H9 (cell line): Measurements from ENCODE around the gene RUNX2. TPM values are rescaled to one million over a fixed set of nuclear protein-coding genes. Genes with fewer than 3 reads are reported as not detected.

Experiments used
- DNase-seq: peaks from one replicate; pipeline ENCODE4 v3.0.0-alpha.2; 2017
- H2AFZ ChIP-seq: one replicate; pipeline ENCODE4 v1.6.1; 2013; ENCODE audit warnings: mild to moderate bottlenecking, low read length, control low read depth, moderate library complexity
- H2AK5ac ChIP-seq: 2 replicates; pipeline ENCODE4 v1.6.1; 2013; ENCODE audit warnings: low read length, control low read depth, mixed read lengths; ENCODE audit not compliant: insufficient read length
- H2BK120ac ChIP-seq: one replicate; pipeline ENCODE4 v1.6.1; 2013; ENCODE audit warnings: low read depth, mild to moderate bottlenecking, low read length, control low read depth, inconsistent platforms; ENCODE audit not compliant: poor library complexity, severe bottlenecking
- H2BK12ac ChIP-seq: 2 replicates; pipeline ENCODE4 v1.6.1; 2013; ENCODE audit warnings: low read length, control low read depth, mixed read lengths, low read depth; ENCODE audit not compliant: insufficient read length
- H2BK15ac ChIP-seq: 2 replicates; pipeline ENCODE4 v1.6.1; 2013; ENCODE audit warnings: low read depth, low read length, control low read depth
- H2BK20ac ChIP-seq: one replicate; pipeline ENCODE4 v1.6.1; 2013; ENCODE audit warnings: low read depth, mild to moderate bottlenecking, low read length, control low read depth, inconsistent platforms; ENCODE audit not compliant: poor library complexity, severe bottlenecking
- H2BK5ac ChIP-seq: 2 replicates; pipeline ENCODE4 v1.6.1; 2013; ENCODE audit warnings: low read length, control low read depth, mixed read lengths; ENCODE audit not compliant: insufficient read length
- H3K14ac ChIP-seq: 2 replicates; pipeline ENCODE4 v1.6.1; 2013; ENCODE audit warnings: low read length, control low read depth; ENCODE audit not compliant: insufficient read depth
- H3K18ac ChIP-seq: 2 replicates; pipeline ENCODE4 v1.6.1; 2013; ENCODE audit warnings: low read depth, mild to moderate bottlenecking, mixed read lengths, low read length, control low read depth; ENCODE audit not compliant: insufficient read length
- H3K23ac ChIP-seq: 2 replicates; pipeline ENCODE4 v1.6.1; 2013; ENCODE audit warnings: low read length, control low read depth, mixed read lengths, low read depth; ENCODE audit not compliant: insufficient read length
- H3K23me2 ChIP-seq: 2 replicates; pipeline ENCODE4 v1.6.1; 2013; ENCODE audit warnings: low read depth, mild to moderate bottlenecking, mixed read lengths, low read length, control low read depth; ENCODE audit not compliant: insufficient read length, poor library complexity, severe bottlenecking
- H3K27ac ChIP-seq: 2 replicates; pipeline ENCODE4 v1.5.1; 2013; ENCODE audit warnings: low read length, control low read depth, mixed read lengths, low read depth; ENCODE audit not compliant: insufficient read length
- H3K27me3 ChIP-seq: 2 replicates; pipeline ENCODE4 v1.6.1; 2013; ENCODE audit warnings: low read length, control low read depth, inconsistent platforms; ENCODE audit not compliant: insufficient read depth
- H3K4ac ChIP-seq: 2 replicates; pipeline ENCODE4 v1.6.1; 2013; ENCODE audit warnings: low read depth, mild to moderate bottlenecking, control low read depth, inconsistent platforms, low read length, moderate library complexity
- H3K4me1 ChIP-seq: 2 replicates; pipeline ENCODE4 v1.6.1; 2013; ENCODE audit warnings: low read length, control low read depth, inconsistent platforms; ENCODE audit not compliant: insufficient read depth
- H3K4me2 ChIP-seq: 2 replicates; pipeline ENCODE4 v1.6.1; 2013; ENCODE audit warnings: low read length, control low read depth, mixed read lengths; ENCODE audit not compliant: insufficient read length, insufficient read depth
- H3K56ac ChIP-seq: 2 replicates; pipeline ENCODE4 v1.6.1; 2013; ENCODE audit warnings: low read depth, mild to moderate bottlenecking, mixed read lengths, low read length, control low read depth; ENCODE audit not compliant: insufficient read length
- H3K79me1 ChIP-seq: 2 replicates; pipeline ENCODE4 v1.6.1; 2013; ENCODE audit warnings: low read depth, mild to moderate bottlenecking, moderate library complexity, low read length, control low read depth, inconsistent platforms; ENCODE audit not compliant: insufficient read depth, poor library complexity, severe bottlenecking
- H3K79me2 ChIP-seq: 2 replicates; pipeline ENCODE4 v1.6.1; 2013; ENCODE audit warnings: low read length, control low read depth, inconsistent platforms; ENCODE audit not compliant: insufficient read depth
- H3K9ac ChIP-seq: 2 replicates; pipeline ENCODE4 v1.6.1; 2013; ENCODE audit warnings: low read length, control low read depth, mixed read lengths; ENCODE audit not compliant: insufficient read length; ENCODE audit errors: extremely low read depth
- H3K9me3 ChIP-seq: one replicate; pipeline ENCODE4 v1.6.1; 2013; ENCODE audit warnings: low read depth, low read length, inconsistent platforms; ENCODE audit not compliant: control insufficient read depth
- H3T11ph ChIP-seq: one replicate; pipeline ENCODE4 v1.6.1; 2013; ENCODE audit warnings: mild to moderate bottlenecking, low read length, control low read depth, inconsistent platforms
- H4K20me1 ChIP-seq: one replicate; pipeline ENCODE4 v1.6.1; 2013; ENCODE audit not compliant: control insufficient read depth, insufficient read length, insufficient read depth
- H4K5ac ChIP-seq: 2 replicates; pipeline ENCODE4 v1.6.1; 2013; ENCODE audit warnings: low read depth, mild to moderate bottlenecking, mixed read lengths, low read length, control low read depth; ENCODE audit not compliant: insufficient read length
- H4K8ac ChIP-seq: replicated peaks from 2 replicates; pipeline ENCODE4 v1.6.1; 2013; ENCODE audit warnings: low read length, control low read depth, mixed read lengths, low read depth; ENCODE audit not compliant: insufficient read length
- H4K91ac ChIP-seq: 2 replicates; pipeline ENCODE4 v1.6.1; 2013; ENCODE audit warnings: low read depth, mild to moderate bottlenecking, moderate library complexity, mixed read lengths, low read length, control low read depth; ENCODE audit not compliant: insufficient read length
- H3K27ac Mint-ChIP-seq, 3 experiments: 2 replicates in 2 of 3; 3 replicates in 1 of 3; pipeline ENCODE4 v1.8.0; 2020 to 2021; ENCODE audit warnings: mixed read lengths in 3 of 3, mild to moderate bottlenecking in 1 of 3, moderate library complexity in 1 of 3
- H3K27me3 Mint-ChIP-seq: 2 replicates; pipeline ENCODE4 v1.8.0; 2021; ENCODE audit warnings: low read depth, mild to moderate bottlenecking, moderate library complexity, mixed read lengths
- H3K36me3 Mint-ChIP-seq, 3 experiments: 2 replicates in 2 of 3; 3 replicates in 1 of 3; pipeline ENCODE4 v1.8.0; 2020 to 2021; ENCODE audit warnings: low read depth in 3 of 3, mixed read lengths in 3 of 3; ENCODE audit not compliant: insufficient read depth in 1 of 3
- H3K4me1 Mint-ChIP-seq, 2 experiments: 2 replicates each; pipeline ENCODE4 v1.8.0; 2020; ENCODE audit warnings: mixed read lengths in 2 of 2
- H3K4me3 Mint-ChIP-seq, 2 experiments: 2 replicates in 1 of 2; 3 replicates in 1 of 2; pipeline ENCODE4 v1.8.0; 2020 to 2021; ENCODE audit warnings: mild to moderate bottlenecking in 2 of 2, mixed read lengths in 2 of 2, moderate library complexity in 1 of 2
- H3K9me3 Mint-ChIP-seq, 2 experiments: 2 replicates in 1 of 2; 3 replicates in 1 of 2; pipeline ENCODE4 v1.8.0; 2020; ENCODE audit warnings: mild to moderate bottlenecking in 2 of 2, mixed read lengths in 2 of 2, moderate library complexity in 1 of 2
- CTCF ChIP-seq: fragments of 200-600 bp; sonication (generic); conservative IDR thresholded peaks from 3 replicates; pipeline ENCODE4 v1.8.0; 2021; ENCODE audit warnings: antibody characterized with exemption, mild to moderate bottlenecking
- WGBS: extraction: QIAGEN DNeasy Blood & Tissue Kit; methylation state at CpG from one replicate; pipeline ENCODE4 v1.1.7; 2013; ENCODE audit warnings: missing lambda C conversion rate, low lambda C conversion rate, mixed read lengths; ENCODE audit not compliant: insufficient read length; ENCODE audit errors: extremely low coverage; 5-methylcytosine and 5-hydroxymethylcytosine counted together
- total RNA-seq: library from RNA; stranded (reverse); gene quantifications from 2 replicates; pipeline ENCODE4 v1.2.1, GENCODE V29; 2021

The RUNX2 gene
- total RNA-seq, 1 experiment from 2014 or later = 0.15 TPM

DNA sequence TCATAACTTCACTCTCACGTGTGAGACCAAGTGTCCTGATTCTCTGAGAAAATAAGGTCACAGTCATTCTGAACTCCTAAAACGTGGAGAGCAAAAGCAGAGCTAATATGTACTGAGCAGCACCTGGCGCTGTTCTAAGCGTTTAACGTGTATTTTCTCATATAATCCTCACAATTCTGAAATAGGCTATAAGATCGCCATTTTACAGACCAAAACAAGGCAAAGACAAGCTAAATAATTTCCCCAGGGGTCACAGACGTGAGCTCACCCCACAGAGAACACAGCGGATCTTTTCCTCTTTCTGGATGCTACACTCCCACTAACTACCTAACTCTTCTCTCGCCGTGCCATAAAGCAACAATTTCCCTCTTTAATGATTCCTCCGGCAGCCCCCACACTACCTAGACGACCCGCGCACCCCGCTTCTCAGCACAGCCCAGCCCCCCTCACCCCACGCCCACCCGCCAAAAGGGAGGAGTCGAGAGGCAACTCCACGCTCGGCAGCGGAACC is 49.0 kb downstream of the RUNX2 start:
- Histone ChIP-seq H2BK15ac (no peak overlapping the region), H3K23me2 (peaks cover 7% of the 10 kb centered on the region), H3K14ac (peak overlapping the region; percentile 87; the same call in 1 of the 2 replicates), H3K79me1 (no peaks in the 10 kb centered on the region), H3K27me3 (no peaks in the 10 kb centered on the region), H3K4me1 (no peaks in the 10 kb centered on the region), H3K4ac (no peak overlapping the region), H4K20me1 (no peaks in the 10 kb centered on the region), H4K91ac (no peak overlapping the region), H2BK5ac (no peak overlapping the region), H3K9me3 (no peaks in the 10 kb centered on the region), H4K5ac (no peak overlapping the region), H4K8ac (no peak overlapping the region), H2BK12ac (no peak overlapping the region), H3K79me2 (peaks cover 3% of the 10 kb centered on the region; the same call in 1 of the 2 replicates), H3K27ac (no peak overlapping the region), H3K18ac (peak overlapping the region; percentile 84), H3T11ph (no peak overlapping the region), H2BK120ac (no peak overlapping the region), H3K56ac (no peak overlapping the region), H3K9ac (peak overlapping the region; percentile 37), H2AFZ (no peak overlapping the region), H3K23ac (no peak overlapping the region), H2BK20ac (no peak overlapping the region), H2AK5ac (no peak overlapping the region), H3K4me2 (peak overlapping the region; percentile 91)
- Mint-ChIP-seq H3K27me3 (no peaks in the 10 kb centered on the region), H3K4me1 (peaks cover 14 to 19% of the 10 kb centered on the region in 2 experiments), H3K9me3 (no peaks in the 10 kb centered on the region), H3K27ac (peak overlapping the region; percentile 68 to 93 (median 90)), H3K36me3 (no peaks in the 10 kb centered on the region), H3K4me3 (peak overlapping the region; percentile 94 to 95)
- WGBS = no CpG with 5 or more reads among the region's 21 CpGs
- no peak for DNase-seq
- no peak for TF ChIP-seq CTCF
